IMR-90 (cell line): ENCODE measurements around the gene ZNF423. TPM values are rescaled to one million over a fixed set of nuclear protein-coding genes. Genes with fewer than 3 reads are reported as not detected.

Source experiments
- ATAC-seq: fragments of 200-7000 bp; cut with Tn5 transposase; 2 replicates; pipeline ENCODE4 v1.9.1; 2020; ENCODE audit warnings: low read depth, mild to moderate bottlenecking, moderate library complexity
- BruUV-seq: library from RNA; stranded (reverse); fragments of 400-500 nt; replicated peaks from 2 replicates; lab custom pipeline; 2021; lab: Mats Ljungman, UMichigan
- CTCF ChIA-PET: fragments of 300-600 bp; formaldehyde crosslinking; extraction: SDS; loops from one replicate; lab custom pipeline; 2021; ENCODE audit warnings: antibody characterized with exemption; lab: Yijun Ruan, JAX
- POLR2A ChIA-PET: fragments of 300-600 bp; sonication (Branson Sonifier 250); formaldehyde crosslinking; loops from one replicate; lab custom pipeline; 2022; ENCODE audit warnings: antibody characterized with exemption; ENCODE audit not compliant: unreplicated experiment; lab: Charles Lee
- DNase-seq: peaks from one replicate; pipeline ENCODE4 v3.0.0; 2013
- H2AFZ ChIP-seq: replicated peaks from 2 replicates; pipeline ENCODE3; 2013; ENCODE audit warnings: low read length, mild to moderate bottlenecking; ENCODE audit not compliant: poor library complexity
- H2AK5ac ChIP-seq: 2 replicates; pipeline ENCODE4 v1.6.1; 2013; ENCODE audit warnings: low read depth, low read length, inconsistent platforms
- H2AK9ac ChIP-seq: replicated peaks from 2 replicates; pipeline ENCODE3; 2013; ENCODE audit warnings: mild to moderate bottlenecking, low read depth, low read length, moderate library complexity; ENCODE audit not compliant: poor library complexity
- H2BK120ac ChIP-seq: 2 replicates; pipeline ENCODE4 v1.6.1; 2013; ENCODE audit warnings: low read depth, low read length, inconsistent platforms
- H2BK15ac ChIP-seq: 3 replicates; pipeline ENCODE4 v1.6.1; 2013; ENCODE audit warnings: low read depth, low read length, inconsistent platforms
- H2BK20ac ChIP-seq: 2 replicates; pipeline ENCODE4 v1.6.1; 2013; ENCODE audit warnings: low read depth, mild to moderate bottlenecking, inconsistent platforms, low read length, moderate library complexity
- H2BK5ac ChIP-seq: 2 replicates; pipeline ENCODE4 v1.6.1; 2013; ENCODE audit warnings: mild to moderate bottlenecking, low read depth, low read length, inconsistent platforms; ENCODE audit not compliant: poor library complexity, severe bottlenecking
- H3K14ac ChIP-seq: replicated peaks from 2 replicates; pipeline ENCODE4 v1.6.1; 2013; ENCODE audit warnings: low read depth, low read length, inconsistent platforms
- H3K18ac ChIP-seq: 2 replicates; pipeline ENCODE4 v1.6.1; 2013; ENCODE audit warnings: low read depth, low read length, control low read depth
- H3K23ac ChIP-seq: 2 replicates; pipeline ENCODE4 v1.6.1; 2013; ENCODE audit warnings: low read depth, low read length, inconsistent platforms
- H3K27ac ChIP-seq: 2 replicates; pipeline ENCODE4 v1.5.1; 2013; ENCODE audit warnings: mild to moderate bottlenecking, control low read depth, low read length; ENCODE audit not compliant: insufficient read depth
- H3K27me3 ChIP-seq: 2 replicates; pipeline ENCODE4 v1.6.1; 2013; ENCODE audit warnings: low read length; ENCODE audit not compliant: control insufficient read depth, insufficient read depth
- H3K36me3 ChIP-seq: 2 replicates; pipeline ENCODE4 v1.6.1; 2013; ENCODE audit warnings: low read length, mixed read lengths; ENCODE audit not compliant: control insufficient read depth, insufficient read depth
- H3K4ac ChIP-seq: 2 replicates; pipeline ENCODE4 v1.6.1; 2013; ENCODE audit warnings: low read depth, low read length, inconsistent platforms
- H3K4me1 ChIP-seq: 2 replicates; pipeline ENCODE4 v1.6.1; 2013; ENCODE audit warnings: low read length, mixed read lengths; ENCODE audit not compliant: control insufficient read depth, insufficient read depth
- H3K4me2 ChIP-seq: 2 replicates; pipeline ENCODE4 v1.6.1; 2013; ENCODE audit warnings: low read depth, mild to moderate bottlenecking, control low read depth, low read length, moderate library complexity
- H3K4me3 ChIP-seq: 2 replicates; pipeline ENCODE4 v1.5.1; 2013; ENCODE audit warnings: low read depth, mild to moderate bottlenecking, control low read depth, low read length, moderate library complexity; ENCODE audit not compliant: insufficient read depth
- H3K56ac ChIP-seq: 2 replicates; pipeline ENCODE4 v1.6.1; 2013; ENCODE audit warnings: low read length, inconsistent platforms; ENCODE audit not compliant: insufficient read depth; ENCODE audit errors: extremely low read depth
- H3K79me1 ChIP-seq, 2 experiments: 2 replicates each; pipeline ENCODE4 v1.6.1; 2013; ENCODE audit warnings: low read length in 2 of 2, inconsistent platforms in 1 of 2, low read depth in 1 of 2
- H3K9ac ChIP-seq: 2 replicates; pipeline ENCODE4 v1.6.1; 2013; ENCODE audit warnings: low read depth, low read length, control low read depth
- H3K9me1 ChIP-seq: 2 replicates; pipeline ENCODE4 v1.6.1; 2013; ENCODE audit warnings: low read length, inconsistent platforms; ENCODE audit not compliant: insufficient read depth
- H3K9me3 ChIP-seq: 2 replicates; pipeline ENCODE4 v1.6.1; 2013; ENCODE audit warnings: low read length; ENCODE audit not compliant: control insufficient read depth, insufficient read depth
- H4K20me1 ChIP-seq: 2 replicates; pipeline ENCODE4 v1.6.1; 2013; ENCODE audit warnings: low read length, inconsistent platforms; ENCODE audit not compliant: insufficient read depth
- H4K5ac ChIP-seq: 2 replicates; pipeline ENCODE4 v1.6.1; 2013; ENCODE audit warnings: mild to moderate bottlenecking, low read depth, low read length, control low read depth
- H4K8ac ChIP-seq, 2 experiments: 2 replicates each; pipeline ENCODE4 v1.6.1; 2013; ENCODE audit warnings: low read depth in 2 of 2, low read length in 2 of 2, control low read depth in 1 of 2, inconsistent platforms in 1 of 2
- H4K91ac ChIP-seq: 2 replicates; pipeline ENCODE4 v1.6.1; 2013; ENCODE audit warnings: low read depth, low read length, inconsistent platforms; ENCODE audit not compliant: insufficient read depth
- BHLHE40 ChIP-seq: fragments of 150-350 bp; IDR thresholded peaks from 2 replicates; pipeline ENCODE4 v1.6.1; 2016; ENCODE audit warnings: mild to moderate bottlenecking, low read depth, low read length
- CHD1 ChIP-seq: IDR thresholded peaks from 2 replicates; pipeline ENCODE4 v1.6.1; 2012; ENCODE audit warnings: low read depth, low read length, improper control_type of control experiment
- MAFK ChIP-seq: IDR thresholded peaks from 2 replicates; pipeline ENCODE4 v1.6.1; 2012; ENCODE audit warnings: low read depth, low read length, improper control_type of control experiment
- MXI1 ChIP-seq: IDR thresholded peaks from 2 replicates; pipeline ENCODE4 v1.6.1; 2012; ENCODE audit warnings: low read depth, mild to moderate bottlenecking, low read length, moderate library complexity, borderline replicate concordance
- NFE2L2 ChIP-seq: fragments of 150-350 bp; IDR thresholded peaks from 2 replicates; pipeline ENCODE4 v1.6.1; 2016; ENCODE audit warnings: low read depth, mild to moderate bottlenecking, low read length
- POLR2A ChIP-seq: IDR thresholded peaks from 2 replicates; pipeline ENCODE4 v1.6.1; 2012; ENCODE audit warnings: mild to moderate bottlenecking, low read depth, low read length
- RAD21 ChIP-seq: IDR thresholded peaks from 2 replicates; pipeline ENCODE4 v1.6.1; 2012; ENCODE audit warnings: low read length, improper control_type of control experiment
- RCOR1 ChIP-seq: IDR thresholded peaks from 2 replicates; pipeline ENCODE4 v1.6.1; 2012; ENCODE audit warnings: mild to moderate bottlenecking, low read length, improper control_type of control experiment; ENCODE audit not compliant: insufficient replicate concordance
- SMC3 ChIP-seq: fragments of 150-350 bp; IDR thresholded peaks from 2 replicates; pipeline ENCODE4 v1.6.1; 2016; ENCODE audit warnings: low read depth, mild to moderate bottlenecking, antibody characterized with exemption, low read length, moderate library complexity
- WGBS, 2 experiments: methylation state at CpG; one replicate each; pipeline versions ENCODE4 v1.1.5 to v1.1.7; 2013; ENCODE audit warnings: missing lambda C conversion rate in 2 of 2; ENCODE audit not compliant: insufficient read length in 1 of 2; ENCODE audit errors: extremely low coverage in 2 of 2; 5-methylcytosine and 5-hydroxymethylcytosine counted together
- dilution Hi-C: fragments of 300-500 bp; cut with HindIII; formaldehyde crosslinking; loops from one replicate; pipeline ENCODE4 v1.14.3; 2018; ENCODE audit warnings: low sequenced_read_pairs; ENCODE audit not compliant: unreplicated experiment
- in situ Hi-C: fragments of 300-500 bp; cut with MboI; formaldehyde crosslinking; loops from 3 replicates; pipeline ENCODE4 v1.14.3; 2019; ENCODE audit warnings: low sequenced_read_pairs, inconsistent platforms, mixed read lengths
- intact Hi-C: fragments of 100-400 bp; cut with micrococcal nuclease; formaldehyde crosslinking; loops from 2 replicates; pipeline ENCODE4 v1.10.0; 2022
- polyA plus RNA-seq, 3 experiments: library from polyadenylated mRNA; depleted of rRNA; stranded (reverse); fragments of >200 nt; gene quantifications; 2 replicates each; pipeline ENCODE4 v1.2.3, GENCODE V29; 2012; ENCODE audit warnings: low replicate concordance in 1 of 3
- total RNA-seq: library from RNA; depleted of rRNA; stranded (reverse); fragments of >200 nt; gene quantifications from 2 replicates; pipeline ENCODE4 v1.2.3, GENCODE V29; 2012
- TF ChIP-seq, protein P1 (sequence below): fragments of 150-350 bp; IDR thresholded peaks from 2 replicates; pipeline ENCODE4 v1.6.1; 2017; ENCODE audit warnings: mild to moderate bottlenecking, antibody characterized with exemption, low read length, low read depth
- TF ChIP-seq, protein P2 (sequence below): fragments of 150-350 bp; IDR thresholded peaks from 2 replicates; pipeline ENCODE4 v1.6.1; 2016; ENCODE audit warnings: low read depth, mild to moderate bottlenecking, low read length, moderate library complexity, borderline replicate concordance
- TF ChIP-seq, protein P3 (sequence below): conservative IDR thresholded peaks from 2 replicates; pipeline ENCODE4 v1.5.1; 2012; ENCODE audit warnings: mild to moderate bottlenecking, low read depth, low read length, improper control_type of control experiment

Gene ZNF423
- total and polyA plus RNA-seq, 2 of the 4 experiments (the other 2 are of a cell fraction), result under 0.01 to 0.10 TPM

DNA sequence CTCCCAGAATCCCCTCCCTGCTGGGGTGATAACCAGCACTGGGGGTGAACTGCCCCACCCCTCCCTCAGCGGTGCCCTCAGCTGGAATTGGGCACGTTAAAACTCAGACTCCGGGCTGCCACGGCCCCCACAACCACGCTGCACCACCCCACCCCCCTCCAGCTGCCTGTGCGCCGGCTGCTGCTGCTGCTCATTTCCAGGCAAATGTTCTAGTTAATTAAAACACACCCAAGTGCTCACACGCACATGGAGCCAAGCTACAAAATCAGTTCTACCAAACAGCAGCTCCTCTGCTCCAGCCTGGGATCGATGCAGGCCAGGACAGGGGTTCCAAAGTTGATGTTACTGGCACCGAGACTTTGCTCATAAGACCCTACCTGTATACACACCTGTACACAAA lies 180.5 kb downstream of the ZNF423 start:
- DNase-seq (no peak), ATAC-seq (no peak)
- no peak overlapping the region for H2AFZ ChIP-seq
- dilution Hi-C loops (no loop called here), intact Hi-C loops (no loop called here), in situ Hi-C loops (no loop called here)
- H3K56ac ChIP-seq, result no peak overlapping the region
- H3K9me3 ChIP-seq, result no peaks in the 10 kb centered on the region
- no peak overlapping the region for H4K5ac ChIP-seq
- no peak overlapping the region for H3K18ac ChIP-seq
- no peak overlapping the region for H3K23ac ChIP-seq
- H2BK15ac ChIP-seq, result no peak overlapping the region
- 79% methylated on average over 5 of the region's 10 CpGs; no CpG with 5 or more reads in 1 of the 2 experiments for WGBS, 2 experiments
- no peak overlapping the region for H2AK9ac ChIP-seq
- H3K4me1 ChIP-seq, result no peaks in the 10 kb centered on the region
- H3K14ac ChIP-seq, result no peak overlapping the region
- H2BK5ac ChIP-seq, result no peak overlapping the region
- no peak overlapping the region for H4K8ac ChIP-seq
- no peak overlapping the region for H3K27ac ChIP-seq
- H3K4me3 ChIP-seq, result no peak overlapping the region
- TF ChIP-seq, protein P1, sequence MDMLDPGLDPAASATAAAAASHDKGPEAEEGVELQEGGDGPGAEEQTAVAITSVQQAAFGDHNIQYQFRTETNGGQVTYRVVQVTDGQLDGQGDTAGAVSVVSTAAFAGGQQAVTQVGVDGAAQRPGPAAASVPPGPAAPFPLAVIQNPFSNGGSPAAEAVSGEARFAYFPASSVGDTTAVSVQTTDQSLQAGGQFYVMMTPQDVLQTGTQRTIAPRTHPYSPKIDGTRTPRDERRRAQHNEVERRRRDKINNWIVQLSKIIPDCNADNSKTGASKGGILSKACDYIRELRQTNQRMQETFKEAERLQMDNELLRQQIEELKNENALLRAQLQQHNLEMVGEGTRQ, result no peak
- TF ChIP-seq POLR2A, result no peak
- TF ChIP-seq, protein P2, sequence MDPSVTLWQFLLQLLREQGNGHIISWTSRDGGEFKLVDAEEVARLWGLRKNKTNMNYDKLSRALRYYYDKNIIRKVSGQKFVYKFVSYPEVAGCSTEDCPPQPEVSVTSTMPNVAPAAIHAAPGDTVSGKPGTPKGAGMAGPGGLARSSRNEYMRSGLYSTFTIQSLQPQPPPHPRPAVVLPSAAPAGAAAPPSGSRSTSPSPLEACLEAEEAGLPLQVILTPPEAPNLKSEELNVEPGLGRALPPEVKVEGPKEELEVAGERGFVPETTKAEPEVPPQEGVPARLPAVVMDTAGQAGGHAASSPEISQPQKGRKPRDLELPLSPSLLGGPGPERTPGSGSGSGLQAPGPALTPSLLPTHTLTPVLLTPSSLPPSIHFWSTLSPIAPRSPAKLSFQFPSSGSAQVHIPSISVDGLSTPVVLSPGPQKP, result no peak
- TF ChIP-seq, protein P3, sequence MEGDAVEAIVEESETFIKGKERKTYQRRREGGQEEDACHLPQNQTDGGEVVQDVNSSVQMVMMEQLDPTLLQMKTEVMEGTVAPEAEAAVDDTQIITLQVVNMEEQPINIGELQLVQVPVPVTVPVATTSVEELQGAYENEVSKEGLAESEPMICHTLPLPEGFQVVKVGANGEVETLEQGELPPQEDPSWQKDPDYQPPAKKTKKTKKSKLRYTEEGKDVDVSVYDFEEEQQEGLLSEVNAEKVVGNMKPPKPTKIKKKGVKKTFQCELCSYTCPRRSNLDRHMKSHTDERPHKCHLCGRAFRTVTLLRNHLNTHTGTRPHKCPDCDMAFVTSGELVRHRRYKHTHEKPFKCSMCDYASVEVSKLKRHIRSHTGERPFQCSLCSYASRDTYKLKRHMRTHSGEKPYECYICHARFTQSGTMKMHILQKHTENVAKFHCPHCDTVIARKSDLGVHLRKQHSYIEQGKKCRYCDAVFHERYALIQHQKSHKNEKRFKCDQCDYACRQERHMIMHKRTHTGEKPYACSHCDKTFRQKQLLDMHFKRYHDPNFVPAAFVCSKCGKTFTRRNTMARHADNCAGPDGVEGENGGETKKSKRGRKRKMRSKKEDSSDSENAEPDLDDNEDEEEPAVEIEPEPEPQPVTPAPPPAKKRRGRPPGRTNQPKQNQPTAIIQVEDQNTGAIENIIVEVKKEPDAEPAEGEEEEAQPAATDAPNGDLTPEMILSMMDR, result no peak
- no peak for TF ChIP-seq RCOR1
- no peak for TF ChIP-seq NFE2L2
- TF ChIP-seq MXI1, result no peak
- TF ChIP-seq BHLHE40, result no peak
- TF ChIP-seq RAD21, result no peak
- no peak for TF ChIP-seq SMC3
- no peak for TF ChIP-seq CHD1
- no peak for TF ChIP-seq MAFK
- CTCF ChIA-PET, result no interaction called here
- H2BK20ac ChIP-seq, result no peak overlapping the region
- no peaks in the 10 kb centered on the region for H4K20me1 ChIP-seq
- no peaks in the 10 kb centered on the region for H3K9me1 ChIP-seq
- POLR2A ChIA-PET, result no interaction called here
- no peak overlapping the region for H3K9ac ChIP-seq
- H3K36me3 ChIP-seq, result no peaks in the 10 kb centered on the region
- H2AK5ac ChIP-seq, result no peak overlapping the region
- H3K79me1 ChIP-seq, result no peaks in the 10 kb centered on the region
- no peak overlapping the region for H4K91ac ChIP-seq
- no peak overlapping the region for H2BK120ac ChIP-seq
- peaks cover 3% of the 10 kb centered on the region; the same call in 1 of the 2 replicates for H3K27me3 ChIP-seq
- BruUV-seq, result no TSS peak
- no peak overlapping the region for H3K4ac ChIP-seq
- H3K4me2 ChIP-seq, result no peak overlapping the region
